Spleen (tissue), 11 donors: Measurements from ENCODE around the gene KRTAP9-8. TPM values are rescaled to one million over a fixed set of nuclear protein-coding genes. Genes with fewer than 3 reads are reported as not detected.

Experiments used
- DNase-seq: peaks from one replicate; pipeline ENCODE4 v3.0.0-alpha.2; 2020
- H3K27ac ChIP-seq, 8 donors: fragments of 200-600 bp; sonication (generic) in 7 of 8; 1 replicate in 4 of 8; 2 replicates in 4 of 8; pipeline versions ENCODE4 v1.5.0 to v1.8.0; 2016 to 2021; ENCODE audit warnings: inconsistent platforms in 4 of 8, mild to moderate bottlenecking in 4 of 8, moderate library complexity in 1 of 8
- H3K27me3 ChIP-seq, 7 donors: fragments of 200-600 bp; sonication (generic) in 6 of 7; replicated peaks in 1 of 7; 1 replicate in 4 of 7; 2 replicates in 3 of 7; pipeline versions ENCODE4 v1.5.0 to v1.8.0; 2016 to 2021; ENCODE audit warnings: inconsistent platforms in 3 of 7, mild to moderate bottlenecking in 1 of 7
- H3K36me3 ChIP-seq, 6 donors: fragments of 200-600 bp; sonication (generic) in 5 of 6; 1 replicate in 4 of 6; 2 replicates in 2 of 6; pipeline versions ENCODE4 v1.5.0 to v1.8.0; 2016 to 2021; ENCODE audit warnings: inconsistent platforms in 2 of 6
- H3K4me1 ChIP-seq, 6 donors: fragments of 200-600 bp; sonication (generic) in 5 of 6; 1 replicate in 3 of 6; 2 replicates in 3 of 6; pipeline versions ENCODE4 v1.5.0 to v1.8.0; 2016 to 2021; ENCODE audit warnings: inconsistent platforms in 3 of 6
- H3K4me3 ChIP-seq, 8 donors: fragments of 200-600 bp; sonication (generic) in 7 of 8; 1 replicate in 4 of 8; 2 replicates in 4 of 8; pipeline versions ENCODE4 v1.5.0 to v1.8.0; 2016 to 2021; ENCODE audit warnings: inconsistent platforms in 4 of 8, mild to moderate bottlenecking in 4 of 8, moderate library complexity in 2 of 8
- H3K9me3 ChIP-seq, 8 donors: fragments of 200-600 bp; sonication (generic) in 7 of 8; 1 replicate in 4 of 8; 2 replicates in 4 of 8; pipeline versions ENCODE4 v1.5.0 to v1.8.0; 2016 to 2021; ENCODE audit warnings: inconsistent platforms in 4 of 8
- POLR2A ChIP-seq, 3 donors: fragments of 450-650 bp; IDR thresholded peaks; one replicate each; pipeline ENCODE4 v1.5.1; 2017; ENCODE audit warnings: antibody characterized with exemption in 3 of 3, mild to moderate bottlenecking in 1 of 3
- POLR2AphosphoS5 ChIP-seq, 3 donors: sonication (generic); formaldehyde crosslinking; IDR thresholded peaks; one replicate each; pipeline ENCODE4 v1.5.1; 2017; ENCODE audit warnings: antibody characterized with exemption in 3 of 3
- WGBS, 5 donors: extraction: QIAGEN DNeasy Blood & Tissue Kit in 3 of 5; methylation state at CpG; one replicate each; pipeline versions ENCODE4 v1.1.5 to v1.1.7; 2013 to 2018; 5-methylcytosine and 5-hydroxymethylcytosine counted together
- intact Hi-C: fragments of 100-400 bp; cut with DNase I; formaldehyde crosslinking; loops from one replicate; pipeline ENCODE4 v1.15.0; 2023; ENCODE audit warnings: low total_unique reads
- polyA plus RNA-seq, 3 donors: library from polyadenylated mRNA; stranded (reverse); fragments of 200-250 nt; gene quantifications; one replicate each; pipeline ENCODE4 v1.2.1, GENCODE V29; 2013
- total RNA-seq, 7 donors: library from RNA; depleted of rRNA in 3 of 7; stranded (reverse); fragments of >200 nt in 3 of 7; fragmentation: NEBNext Ultra II Directional in 4 of 7; extraction: Animal tissue kit (Norgen Biotek cat#: 25700) in 4 of 7; gene quantifications; one replicate each; pipeline versions ENCODE4 v1.1.0 to v1.2.1, GENCODE V29; 2016 to 2021
- TF ChIP-seq, protein P1 (sequence below), 11 experiments: fragments of 200-600 bp in 7 of 11; fragments of 450-650 bp in 4 of 11; sonication (generic) in 4 of 11; IDR thresholded peaks in 8 of 11; conservative IDR thresholded peaks in 3 of 11; 1 replicate in 7 of 11; 2 replicates in 4 of 11; pipeline versions ENCODE4 v1.4.0 to v1.8.0; 2016 to 2021; ENCODE audit warnings: antibody characterized with exemption in 11 of 11, inconsistent platforms in 4 of 11, mild to moderate bottlenecking in 1 of 11
- donor health status: healthy with polysubstance abuse.
- donor health status: DM: no; HTN: no; CAD: no; lungs with moderate emphysema.
- donor health status: DM: no; HTN: no; CAD: no.
- donor health status: Bipolar disorder and iron deficiency.
- donor health status: healthy.
- donor health status: DM: no; HTN: no; CAD: no.
- donor health status: DM: yes; HTN: yes; CAD: no.

Gene KRTAP9-8
- total and polyA plus RNA-seq, 10 donors = not detected

DNA sequence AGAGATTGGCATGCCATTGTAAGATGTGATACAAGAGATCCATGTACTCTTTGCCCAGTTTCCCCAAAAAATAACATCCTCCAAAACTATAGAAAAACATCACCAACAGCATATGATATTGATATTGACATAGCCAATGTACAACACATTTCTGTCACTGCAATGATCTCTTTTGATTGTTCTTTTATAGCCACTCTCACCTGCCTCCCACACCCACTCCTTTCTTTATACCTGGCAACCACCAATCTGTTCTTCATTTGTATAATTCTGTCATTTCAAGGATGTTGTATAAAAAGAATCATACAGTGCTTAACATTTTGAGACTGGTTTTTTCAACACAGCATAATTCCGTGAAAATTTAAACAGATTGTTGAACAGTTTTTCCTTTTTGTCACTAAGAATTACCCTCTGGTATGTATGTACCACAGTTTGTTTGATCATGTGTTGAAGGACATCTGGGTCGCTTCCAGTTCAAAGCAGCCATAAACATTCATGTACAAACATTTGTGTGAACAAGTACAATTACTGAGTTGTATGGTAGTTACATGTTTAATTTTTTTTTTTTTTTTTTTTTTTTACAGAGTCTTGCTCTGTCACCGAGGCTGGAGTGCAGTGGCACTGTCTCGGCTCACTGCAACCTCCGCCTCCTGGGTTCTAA lies 38.2 kb upstream of the KRTAP9-8 start:
- intact Hi-C loops = no loop called here
- 70 to 94% (median 80%) methylated on average over 4 to 5 of the region's 5 CpGs for WGBS, 5 donors

DNA sequence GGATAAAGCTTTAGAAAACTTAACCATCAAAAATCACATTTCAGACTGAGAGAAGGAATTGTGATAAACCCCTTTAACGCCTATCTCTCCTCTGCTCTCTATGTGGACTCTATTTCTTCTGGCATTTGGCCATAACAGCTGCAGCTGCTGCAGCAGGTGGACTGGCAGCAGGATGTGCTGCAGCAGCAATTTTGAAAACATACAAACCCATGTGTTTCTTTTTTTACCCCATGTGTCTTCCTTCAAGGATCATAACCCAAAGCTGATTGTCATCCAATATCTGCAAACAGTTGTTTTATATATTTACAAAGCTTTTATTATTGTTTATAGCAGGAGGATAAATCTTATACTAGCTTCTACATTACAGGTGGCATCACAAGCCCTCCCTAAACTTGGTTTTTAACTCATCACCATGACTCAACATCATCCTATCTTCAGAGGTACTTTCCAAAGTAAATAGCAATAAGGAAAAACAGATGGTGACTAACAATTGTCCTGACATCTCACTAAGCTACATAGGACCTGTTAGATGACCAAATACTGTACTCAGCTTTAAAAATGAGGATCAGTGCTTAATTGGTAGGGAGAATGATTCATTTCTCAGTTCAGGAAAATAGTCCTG lies 25.8 kb upstream of the KRTAP9-8 start:
- H3K36me3 ChIP-seq = no peaks in the 10 kb centered on the region
- intact Hi-C loops = no loop called here
- H3K4me3 ChIP-seq = no peak overlapping the region
- no peak for DNase-seq
- no peak overlapping the region for H3K27ac ChIP-seq
- no peak for TF ChIP-seq POLR2A (IDR thresholded peaks at IDR 0.05)
- TF ChIP-seq, protein P1, sequence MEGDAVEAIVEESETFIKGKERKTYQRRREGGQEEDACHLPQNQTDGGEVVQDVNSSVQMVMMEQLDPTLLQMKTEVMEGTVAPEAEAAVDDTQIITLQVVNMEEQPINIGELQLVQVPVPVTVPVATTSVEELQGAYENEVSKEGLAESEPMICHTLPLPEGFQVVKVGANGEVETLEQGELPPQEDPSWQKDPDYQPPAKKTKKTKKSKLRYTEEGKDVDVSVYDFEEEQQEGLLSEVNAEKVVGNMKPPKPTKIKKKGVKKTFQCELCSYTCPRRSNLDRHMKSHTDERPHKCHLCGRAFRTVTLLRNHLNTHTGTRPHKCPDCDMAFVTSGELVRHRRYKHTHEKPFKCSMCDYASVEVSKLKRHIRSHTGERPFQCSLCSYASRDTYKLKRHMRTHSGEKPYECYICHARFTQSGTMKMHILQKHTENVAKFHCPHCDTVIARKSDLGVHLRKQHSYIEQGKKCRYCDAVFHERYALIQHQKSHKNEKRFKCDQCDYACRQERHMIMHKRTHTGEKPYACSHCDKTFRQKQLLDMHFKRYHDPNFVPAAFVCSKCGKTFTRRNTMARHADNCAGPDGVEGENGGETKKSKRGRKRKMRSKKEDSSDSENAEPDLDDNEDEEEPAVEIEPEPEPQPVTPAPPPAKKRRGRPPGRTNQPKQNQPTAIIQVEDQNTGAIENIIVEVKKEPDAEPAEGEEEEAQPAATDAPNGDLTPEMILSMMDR (IDR thresholded peaks at IDR 0.05 in 8 of 11, conservative IDR thresholded peaks at IDR 0.05 in 3 of 11) = no peak
- TF ChIP-seq POLR2AphosphoS5 (IDR thresholded peaks at IDR 0.05) = no peak
- WGBS, 5 donors = 50 to 73% (median 62%) methylated on average over 1 of the region's 1 CpG
- peaks cover 0 to 3% (median 0%) of the 10 kb centered on the region in 6 donors for H3K4me1 ChIP-seq
- H3K27me3 ChIP-seq = peaks cover 0 to 37% (median 7%) of the 10 kb centered on the region in 7 donors
- no peaks in the 10 kb centered on the region for H3K9me3 ChIP-seq

More for the DNA sequence above, 38.2 kb upstream of the KRTAP9-8 start:
- DNase-seq = no peak
- TF ChIP-seq POLR2A (IDR thresholded peaks at IDR 0.05) = no peak
- Histone ChIP-seq H3K36me3 (no peaks in the 10 kb centered on the region), H3K4me1 (no peaks in the 10 kb centered on the region), H3K4me3 (no peak overlapping the region), H3K27ac (no peak overlapping the region), H3K27me3 (no peaks in the 10 kb centered on the region), H3K9me3 (peaks cover 0 to 16% (median 4%) of the 10 kb centered on the region in 8 donors)

DNA sequence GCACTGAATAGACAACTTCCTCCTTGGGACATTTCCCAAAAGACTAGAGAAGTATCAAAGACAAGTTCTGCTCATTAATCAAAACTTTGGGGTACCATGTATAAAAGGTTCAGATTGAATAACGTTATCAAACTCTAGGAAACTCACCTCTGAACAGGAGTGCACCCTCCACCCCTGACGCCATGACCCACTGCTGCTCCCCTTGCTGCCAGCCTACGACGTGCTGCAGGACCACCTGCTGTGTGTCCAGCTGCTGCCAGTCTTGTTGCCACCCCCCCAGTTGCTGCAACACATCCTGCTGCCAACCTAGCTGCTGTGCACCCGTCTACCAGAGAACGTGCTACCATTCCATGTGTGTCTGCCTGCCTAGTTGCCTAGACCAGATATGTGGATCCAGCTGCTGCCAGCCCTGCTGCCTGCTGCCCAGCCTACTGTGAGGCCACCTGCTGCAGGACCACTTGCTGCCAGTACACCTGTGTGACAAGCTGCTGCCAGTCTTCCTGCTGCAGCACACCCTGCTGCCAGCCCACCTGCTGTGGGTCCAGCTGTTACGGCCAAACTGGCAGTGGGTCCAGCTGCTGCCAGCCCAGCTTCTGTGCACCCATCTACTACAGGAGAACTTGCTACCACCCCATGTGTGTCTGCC lies 25.2 kb upstream of the KRTAP9-8 start:
- peaks cover 0 to 3% (median 0%) of the 10 kb centered on the region in 6 donors for H3K4me1 ChIP-seq
- H3K27me3 ChIP-seq = peaks cover 0 to 38% (median 7%) of the 10 kb centered on the region in 7 donors
- H3K4me3 ChIP-seq = no peak overlapping the region
- TF ChIP-seq POLR2A (IDR thresholded peaks at IDR 0.05) = no peak
- TF ChIP-seq, protein P1 (IDR thresholded peaks at IDR 0.05 in 8 of 11, conservative IDR thresholded peaks at IDR 0.05 in 3 of 11) = no peak
- TF ChIP-seq POLR2AphosphoS5 (IDR thresholded peaks at IDR 0.05) = no peak
- no peak overlapping the region for H3K27ac ChIP-seq
- DNase-seq = no peak
- intact Hi-C loops = no loop called here
- H3K9me3 ChIP-seq = no peaks in the 10 kb centered on the region
- no peaks in the 10 kb centered on the region for H3K36me3 ChIP-seq
- WGBS, 5 donors = 70 to 86% (median 79%) methylated on average over 4 to 7 of the region's 7 CpGs

DNA sequence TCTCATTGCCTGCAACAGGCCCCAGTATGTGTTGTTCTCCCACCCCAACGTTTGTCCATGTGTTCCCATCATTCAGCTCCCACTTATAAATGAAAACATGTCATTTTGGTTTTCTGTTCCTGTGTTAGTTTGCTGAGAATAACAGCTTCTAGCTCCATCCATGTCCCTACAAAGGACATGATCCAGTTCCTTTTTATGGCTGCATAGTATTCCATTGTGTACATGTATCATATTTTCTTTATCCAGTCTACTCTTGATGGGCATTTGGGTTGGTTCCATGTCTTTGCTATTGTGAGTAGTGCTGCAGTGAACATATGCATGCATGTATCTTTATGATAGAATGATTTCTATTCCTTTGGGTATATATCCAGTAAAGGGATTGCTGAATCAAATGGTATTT lies 22.1 kb upstream of the KRTAP9-8 start:
- 65 to 81% (median 72%) methylated on average over 1 of the region's 1 CpG for WGBS, 5 donors
- TF ChIP-seq, protein P1 (IDR thresholded peaks at IDR 0.05 in 8 of 11, conservative IDR thresholded peaks at IDR 0.05 in 3 of 11) = no peak
- TF ChIP-seq POLR2A (IDR thresholded peaks at IDR 0.05) (no peak), POLR2AphosphoS5 (IDR thresholded peaks at IDR 0.05) (no peak)
- H3K36me3 ChIP-seq = no peaks in the 10 kb centered on the region
- intact Hi-C loops = no loop called here
- H3K9me3 ChIP-seq = peaks cover 0 to 7% (median 0%) of the 10 kb centered on the region in 8 donors
- no peak overlapping the region for H3K27ac ChIP-seq
- DNase-seq = no peak
- no peak overlapping the region for H3K4me3 ChIP-seq
- peaks cover 0 to 3% (median 0%) of the 10 kb centered on the region in 6 donors for H3K4me1 ChIP-seq
- H3K27me3 ChIP-seq = peaks cover 0 to 35% (median 4%) of the 10 kb centered on the region in 7 donors
